HG03066 (cell line): ENCODE results near the gene MTHFD1L.

Experiments used
- ATAC-seq: cut with Tn5 transposase; IDR thresholded peaks from one replicate; pipeline ENCODE4 v1.9.1; 2021; ENCODE audit warnings: low read depth; ENCODE audit not compliant: unreplicated experiment

MTHFD1L gene

DNA sequence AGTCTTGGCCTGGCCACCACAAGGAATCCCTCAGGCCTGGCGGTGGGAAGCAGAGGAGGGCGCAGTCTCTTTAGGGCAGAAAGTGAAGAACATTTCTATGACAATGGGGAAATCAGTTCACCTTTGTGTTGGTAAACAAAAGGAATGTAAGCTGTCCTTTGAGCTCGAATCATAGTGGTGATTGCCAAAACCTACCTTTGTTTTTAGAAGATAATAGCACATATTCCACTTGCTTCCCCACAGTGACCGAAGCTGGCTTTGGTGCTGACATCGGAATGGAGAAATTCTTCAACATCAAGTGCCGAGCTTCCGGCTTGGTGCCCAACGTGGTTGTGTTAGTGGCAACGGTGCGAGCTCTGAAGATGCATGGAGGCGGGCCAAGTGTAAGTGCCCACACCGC lies 144.1 kb downstream of the MTHFD1L start:
- no peak for ATAC-seq

DNA sequence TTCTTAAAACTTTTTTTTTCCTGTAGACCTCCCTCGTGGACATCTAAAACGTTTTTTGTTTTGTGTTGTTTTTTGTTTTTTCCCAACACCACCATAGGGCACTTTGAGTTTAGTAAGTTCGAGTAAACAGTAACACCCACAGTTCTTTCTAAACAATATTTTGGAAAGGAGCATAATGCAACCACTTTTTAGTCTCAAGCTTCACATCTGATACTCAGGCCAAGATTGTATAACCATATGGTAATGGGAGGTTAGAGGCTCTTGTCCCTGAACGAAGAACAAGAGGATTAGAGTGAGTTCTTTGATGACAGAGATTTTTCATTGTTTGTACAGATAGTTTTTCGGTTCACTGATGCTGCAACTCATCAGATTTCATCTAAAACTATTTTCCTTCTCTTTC lies 144.6 kb downstream of the MTHFD1L start:
- ATAC-seq, result no peak

DNA sequence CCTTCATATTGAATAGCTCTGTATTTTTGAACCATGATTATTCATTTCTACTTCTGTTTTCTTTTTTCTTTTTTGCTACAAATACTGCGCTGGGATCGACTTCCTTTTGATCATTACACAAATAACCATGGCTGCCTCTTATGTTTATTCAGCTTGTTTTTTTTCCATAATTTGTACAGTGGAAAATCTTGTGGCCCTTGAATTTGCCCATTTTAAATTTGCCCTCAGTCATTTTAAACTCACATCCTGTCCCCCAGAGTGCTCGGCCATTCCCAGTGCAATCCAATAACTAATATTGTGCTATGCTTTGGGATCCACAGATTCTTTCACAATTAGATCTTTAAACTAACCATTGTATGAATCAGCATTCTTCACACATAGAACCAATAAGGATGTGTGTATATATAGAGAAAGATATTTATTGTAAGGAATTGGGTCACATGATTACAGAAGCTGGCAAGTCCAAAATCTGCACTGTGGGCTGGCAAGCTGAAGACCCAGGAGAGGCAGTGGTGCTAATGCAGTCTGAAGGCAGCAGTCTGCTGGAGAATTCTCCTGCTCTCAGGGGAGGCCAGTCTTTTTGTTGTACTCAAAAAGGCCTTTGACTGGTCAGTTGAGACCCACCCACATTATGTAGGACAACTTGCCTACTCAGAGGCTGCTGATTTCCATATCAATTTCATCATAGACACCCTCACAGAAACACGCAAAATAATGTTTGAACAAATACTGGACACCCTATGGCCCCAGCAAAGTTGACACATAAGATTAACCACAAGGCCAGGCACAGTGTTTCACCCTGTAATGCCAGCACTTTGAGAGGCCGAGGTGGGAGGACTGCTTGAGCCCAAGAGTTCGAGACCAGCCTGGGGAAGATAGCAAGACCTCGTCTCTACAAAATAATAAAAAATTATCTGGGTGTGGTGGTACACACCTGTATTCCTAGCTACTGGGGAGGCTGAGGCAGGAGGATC lies 147.1 kb downstream of the MTHFD1L start:
- no peak for ATAC-seq

DNA sequence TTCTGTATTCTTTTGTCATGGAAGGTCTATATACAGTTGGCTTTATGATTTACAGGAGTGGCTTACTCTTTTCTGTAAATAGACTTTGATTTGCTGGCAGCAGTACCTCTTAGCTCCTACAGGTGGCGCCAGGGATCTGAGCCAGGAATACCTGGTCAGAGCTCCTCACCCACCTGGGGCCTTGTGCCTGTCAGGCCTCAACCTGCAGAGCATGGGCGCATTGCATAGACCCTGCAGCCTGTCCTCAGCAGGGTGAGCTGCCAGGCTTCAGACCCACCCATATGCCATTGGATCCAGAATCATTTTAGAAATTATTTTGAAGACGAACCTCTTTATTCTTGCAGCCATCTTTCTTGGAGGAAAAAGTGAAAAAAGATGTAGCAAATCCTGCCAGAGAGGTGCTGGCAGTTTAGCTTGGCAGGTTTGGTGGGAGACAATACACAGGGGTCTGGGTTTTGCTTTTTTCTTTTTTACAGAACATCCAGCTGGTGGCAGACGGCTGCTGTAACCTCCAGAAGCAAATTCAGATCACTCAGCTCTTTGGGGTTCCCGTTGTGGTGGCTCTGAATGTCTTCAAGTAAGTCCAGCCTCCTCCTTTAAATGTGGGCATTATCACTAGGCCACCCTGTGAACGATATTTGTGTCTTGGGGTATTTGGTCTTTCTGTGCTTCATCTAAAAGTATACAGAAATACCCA lies 149.1 kb downstream of the MTHFD1L start:
- peak; percentile 72 for ATAC-seq

DNA sequence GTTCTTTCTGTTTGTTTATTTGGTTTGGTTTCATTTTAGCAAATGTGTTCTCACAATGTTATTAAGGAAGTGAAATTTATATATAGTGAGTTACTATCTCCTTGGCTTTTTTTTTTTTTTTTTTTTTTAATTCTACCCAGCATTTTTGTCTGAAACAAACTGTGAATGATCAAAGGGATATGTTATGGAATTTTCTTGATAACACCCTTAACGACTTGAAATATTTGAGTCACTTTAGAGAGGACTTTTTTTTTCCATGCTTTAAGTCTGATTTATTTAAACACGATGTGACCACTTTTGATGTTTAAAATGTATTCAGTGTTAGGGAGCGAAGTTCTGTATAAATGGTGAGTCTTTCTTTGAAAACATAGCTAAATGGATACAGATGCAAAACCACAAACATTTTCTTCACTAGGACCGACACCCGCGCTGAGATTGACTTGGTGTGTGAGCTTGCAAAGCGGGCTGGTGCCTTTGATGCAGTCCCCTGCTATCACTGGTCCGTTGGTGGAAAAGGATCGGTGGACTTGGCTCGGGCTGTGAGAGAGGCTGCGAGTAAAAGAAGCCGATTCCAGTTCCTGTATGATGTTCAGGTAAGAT lies 149.7 kb downstream of the MTHFD1L start:
- no peak for ATAC-seq

DNA sequence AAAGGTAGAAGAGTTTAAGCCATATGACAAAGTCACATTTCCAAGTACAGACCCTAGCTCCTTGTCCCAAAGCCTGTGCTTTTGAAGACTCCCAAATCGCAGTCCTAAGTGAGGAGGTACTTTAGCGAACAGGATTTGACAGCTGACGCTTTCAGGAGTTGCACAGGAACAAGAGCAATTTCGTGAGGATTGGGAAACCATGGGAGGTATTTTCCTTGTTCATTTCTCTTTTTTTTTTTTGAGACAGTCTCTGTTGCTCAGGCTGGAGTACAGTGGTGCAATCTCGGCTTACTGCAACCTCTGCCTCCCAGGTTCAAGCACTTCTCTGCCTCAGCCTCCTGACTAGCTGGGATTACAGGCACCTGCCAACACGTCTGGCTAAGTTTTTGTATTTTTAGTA lies 150.6 kb downstream of the MTHFD1L start:
- no peak for ATAC-seq

DNA sequence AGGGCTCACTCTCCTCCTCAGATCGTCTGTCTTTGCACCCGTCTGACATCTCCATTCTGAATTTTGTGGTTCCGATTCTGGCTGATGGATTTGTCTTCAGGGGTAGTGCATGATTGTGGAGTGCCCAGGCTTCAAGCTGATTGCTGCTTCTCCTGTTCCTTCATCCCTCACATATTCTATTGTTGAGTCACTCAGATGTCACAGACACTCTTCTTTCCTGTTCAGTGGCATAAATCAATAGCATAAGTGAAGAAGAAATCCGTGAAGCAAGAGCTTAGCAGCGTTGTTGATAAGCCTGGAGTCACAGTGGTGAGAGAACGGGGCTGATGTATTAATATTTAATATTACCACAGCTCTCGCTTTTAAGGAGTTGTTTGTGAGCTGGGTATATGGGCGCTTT lies 152.5 kb downstream of the MTHFD1L start:
- no peak for ATAC-seq

DNA sequence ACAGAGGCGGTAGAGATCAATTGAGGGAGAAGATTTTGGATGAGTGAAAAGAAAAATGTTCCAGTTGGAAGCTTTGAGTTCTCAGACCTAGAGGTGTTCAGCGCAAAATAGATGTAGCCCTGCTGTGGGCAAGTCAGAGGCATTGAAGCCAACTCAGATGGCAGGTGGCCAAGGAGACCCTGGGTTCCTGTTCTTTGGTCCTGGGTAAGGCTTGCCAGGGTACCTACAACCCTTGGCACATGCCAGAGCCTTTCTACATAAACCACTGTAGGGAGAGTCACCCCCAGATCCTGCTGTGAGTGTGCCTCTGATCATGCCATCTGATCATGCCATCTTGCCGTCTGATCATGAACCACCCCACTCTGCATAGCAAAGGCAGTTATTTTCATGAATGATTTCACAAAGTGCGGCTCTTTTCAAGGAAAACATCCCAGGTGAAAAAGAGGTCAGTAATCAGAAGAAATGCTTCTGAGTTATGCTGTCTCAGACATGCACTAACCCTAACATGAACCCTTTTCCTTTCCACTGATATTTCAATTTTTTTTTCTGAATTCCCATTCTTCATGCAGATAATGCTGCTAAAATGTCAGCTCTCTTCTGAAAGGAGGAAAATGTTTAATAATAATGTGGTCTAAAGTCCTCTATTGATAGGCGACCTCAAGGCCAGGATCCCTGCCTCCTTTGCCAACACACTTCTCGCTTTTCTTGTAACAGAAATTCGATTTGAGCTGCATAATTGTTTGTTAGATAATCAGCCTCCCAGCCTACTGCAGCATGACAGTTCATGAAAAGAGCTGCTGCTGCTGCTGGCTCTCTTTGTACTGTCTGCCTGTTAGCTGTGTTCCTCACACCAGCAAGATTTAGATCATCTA lies 153.6 kb downstream of the MTHFD1L start:
- no peak for ATAC-seq

DNA sequence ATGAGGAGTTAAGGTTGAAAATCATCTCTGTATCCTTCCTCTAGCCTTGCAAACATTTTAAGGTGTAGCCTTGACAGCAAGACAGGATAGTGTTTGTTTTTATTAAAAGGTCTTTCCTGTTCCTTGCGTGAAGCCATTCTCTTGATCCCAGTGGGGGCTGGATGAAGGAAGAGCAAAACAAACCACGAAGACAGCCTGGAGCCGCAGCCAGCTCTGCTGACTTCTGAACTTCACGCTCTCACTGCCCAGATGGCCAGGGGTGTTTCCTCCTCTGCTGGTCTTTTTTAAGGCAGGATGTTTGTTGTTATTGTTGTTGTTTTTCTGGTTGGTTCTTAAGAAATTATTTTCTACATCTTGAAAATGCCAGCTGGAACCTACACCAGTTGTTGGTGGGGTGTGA lies 156.4 kb downstream of the MTHFD1L start:
- ATAC-seq, result no peak

DNA sequence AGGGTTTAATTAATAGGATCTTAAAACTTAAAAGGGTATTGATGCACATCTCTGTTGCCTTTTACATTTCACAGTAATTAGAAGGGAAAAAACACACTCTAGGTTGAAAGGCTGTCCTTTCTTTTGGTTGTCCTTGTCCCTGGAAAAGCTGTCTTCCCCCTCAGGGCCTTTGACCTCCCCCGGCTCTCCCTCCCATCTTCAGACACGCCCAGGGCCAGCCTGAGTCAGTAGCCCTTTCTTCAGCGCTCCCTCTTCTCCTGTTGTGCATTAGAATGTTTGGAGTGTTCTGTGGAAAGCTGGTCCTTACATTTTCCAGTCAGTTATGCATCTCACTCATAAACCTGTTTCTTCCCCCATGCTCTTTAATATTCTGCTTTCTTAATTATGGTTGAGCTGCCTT lies 157.0 kb downstream of the MTHFD1L start:
- no peak for ATAC-seq

DNA sequence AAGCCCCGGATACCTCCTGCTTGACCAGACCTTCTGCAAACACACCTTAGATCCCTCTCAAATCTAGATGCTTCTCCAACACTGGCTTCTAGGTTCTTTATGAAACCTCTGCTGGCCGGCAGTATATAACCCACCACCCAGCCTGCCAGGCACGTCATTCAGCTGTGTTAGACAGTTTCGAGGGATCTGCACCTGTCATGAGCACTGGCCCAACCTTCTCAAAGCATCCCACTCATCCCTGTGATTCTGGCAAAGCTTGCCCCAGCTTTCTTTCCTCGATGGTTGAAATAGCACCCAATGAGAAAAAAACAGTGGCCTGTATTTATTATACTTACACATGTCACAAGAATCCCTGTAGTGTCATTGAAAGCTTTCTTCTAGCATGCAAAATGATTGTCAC lies 157.8 kb downstream of the MTHFD1L start:
- ATAC-seq, result no peak

DNA sequence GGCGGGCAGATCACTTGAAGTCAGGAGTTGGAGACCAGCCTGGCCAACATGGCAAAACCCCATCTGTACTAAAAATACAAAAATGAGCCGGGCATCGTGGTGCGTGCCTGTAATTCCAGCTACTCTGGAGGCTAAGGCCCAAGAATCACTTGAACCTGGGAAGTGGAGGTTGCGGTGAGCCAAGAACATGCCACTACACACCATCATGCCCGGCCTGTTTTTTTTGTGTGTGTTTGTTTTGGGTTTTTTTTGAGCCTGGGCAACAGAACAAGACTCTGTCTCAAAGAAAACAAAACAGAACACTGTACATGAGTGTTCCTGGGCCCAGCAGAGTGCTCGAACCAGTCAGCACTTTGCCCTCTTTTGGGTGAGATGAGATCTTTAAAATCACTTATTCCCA lies 159.1 kb downstream of the MTHFD1L start:
- no peak for ATAC-seq

DNA sequence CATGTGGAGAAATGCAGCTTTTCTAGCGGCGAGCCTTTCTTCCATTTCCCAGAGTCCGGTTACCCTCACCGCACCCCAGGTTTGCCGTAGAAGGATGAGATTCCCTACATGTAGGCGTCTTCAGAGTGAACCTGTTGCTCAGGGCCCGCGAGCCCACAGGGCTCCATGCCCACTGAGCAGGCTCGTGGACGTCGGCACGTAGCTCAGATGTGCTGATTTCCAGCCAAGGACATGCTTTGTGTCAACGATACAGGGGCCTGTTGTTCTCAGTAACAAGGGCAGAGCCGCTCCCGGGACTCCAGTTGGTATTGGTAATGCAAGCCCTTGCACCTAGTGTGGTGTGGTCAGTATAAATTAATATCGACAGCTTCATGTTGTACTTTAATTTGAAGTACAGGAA lies 159.6 kb downstream of the MTHFD1L start:
- no peak for ATAC-seq

DNA sequence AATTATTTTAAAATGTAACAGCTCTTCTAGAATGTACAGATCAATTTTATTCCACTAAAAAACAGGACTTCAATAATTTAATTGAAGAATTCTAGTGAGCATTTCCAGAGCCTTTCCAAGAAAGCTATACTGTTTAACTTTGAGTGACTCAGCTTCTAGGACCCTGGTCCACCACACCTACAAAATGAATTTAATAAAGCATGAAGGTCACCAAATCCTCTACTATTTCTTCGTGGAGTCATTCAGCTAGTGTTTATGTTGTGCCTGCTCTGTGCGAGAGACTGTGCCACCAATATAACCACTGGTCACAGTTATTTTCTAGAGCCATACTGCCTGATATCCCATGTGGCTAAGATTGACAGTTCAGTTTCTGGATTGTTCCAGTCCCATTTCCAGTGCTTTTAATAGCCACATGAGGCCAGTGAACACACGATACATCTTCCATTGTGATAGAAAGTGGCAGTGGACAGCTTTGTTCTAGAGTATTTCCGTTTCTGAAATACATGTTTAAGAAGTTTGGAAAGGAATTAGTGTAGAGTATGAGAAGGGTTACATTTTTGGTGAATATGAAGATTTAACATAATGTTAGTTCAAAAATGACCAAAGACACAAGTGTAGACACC lies 160.7 kb downstream of the MTHFD1L start:
- no peak for ATAC-seq

DNA sequence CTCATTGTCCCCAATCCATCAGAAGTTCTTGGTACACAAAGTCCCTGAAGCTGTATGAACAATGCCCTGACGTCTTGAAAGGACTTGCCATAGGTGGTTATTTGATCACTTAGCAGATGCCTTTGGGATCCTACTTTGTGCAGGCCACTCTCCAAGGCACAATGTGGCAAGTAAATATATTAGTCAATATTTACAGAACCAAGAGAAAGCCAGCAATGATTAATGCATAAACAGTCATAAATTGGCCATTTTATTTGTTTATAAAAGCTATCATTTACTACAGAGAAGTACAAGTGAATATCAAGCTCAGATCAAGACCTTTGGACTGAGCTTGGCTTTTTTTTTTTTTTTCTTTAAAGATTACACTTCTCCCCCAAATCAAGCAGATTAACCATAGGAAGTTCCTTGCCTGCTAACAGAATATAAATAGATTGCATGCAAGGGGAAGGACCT lies 161.8 kb downstream of the MTHFD1L start:
- no peak for ATAC-seq

DNA sequence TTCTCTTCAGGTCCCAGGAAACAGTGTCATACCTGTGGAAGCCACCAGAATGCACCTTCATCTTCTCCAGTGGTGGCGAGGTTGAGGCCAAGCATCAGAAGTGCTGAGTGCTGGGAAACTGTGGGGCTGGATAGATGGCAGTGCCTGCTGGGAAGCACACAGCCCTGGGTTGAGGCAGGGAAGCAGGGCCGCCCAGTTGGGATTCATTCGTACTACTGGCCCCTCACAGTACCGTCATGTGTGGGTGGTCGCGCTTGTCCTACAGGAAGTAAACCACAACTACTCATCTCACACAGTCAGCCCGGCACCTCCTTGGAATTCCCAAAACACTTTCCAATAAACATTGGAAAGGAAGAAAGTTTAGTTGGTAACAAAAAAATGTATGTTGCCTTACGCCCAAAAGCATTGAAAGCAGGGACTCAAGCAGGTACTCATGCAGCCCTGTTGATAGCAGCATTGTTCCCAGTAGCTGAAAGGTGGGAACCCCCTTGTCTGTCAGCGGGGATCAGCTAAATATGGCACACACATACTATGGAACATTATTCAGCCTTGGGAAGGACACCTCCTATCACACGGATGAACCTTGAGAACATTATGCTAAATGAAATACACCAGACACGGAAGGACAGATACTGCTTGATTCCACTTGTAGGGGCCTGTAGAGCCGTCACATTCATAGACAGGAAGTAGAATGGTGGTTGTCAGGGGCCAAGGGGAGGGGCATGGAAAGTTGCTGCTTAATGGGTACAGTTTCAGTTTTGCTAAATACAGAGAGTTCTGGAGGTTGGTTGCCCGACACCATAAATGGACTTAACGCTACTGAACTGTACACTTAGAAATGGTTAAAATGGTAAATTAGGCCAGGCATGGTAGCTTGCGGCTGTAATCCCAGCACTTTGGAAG lies 162.7 kb downstream of the MTHFD1L start:
- ATAC-seq, result no peak

DNA sequence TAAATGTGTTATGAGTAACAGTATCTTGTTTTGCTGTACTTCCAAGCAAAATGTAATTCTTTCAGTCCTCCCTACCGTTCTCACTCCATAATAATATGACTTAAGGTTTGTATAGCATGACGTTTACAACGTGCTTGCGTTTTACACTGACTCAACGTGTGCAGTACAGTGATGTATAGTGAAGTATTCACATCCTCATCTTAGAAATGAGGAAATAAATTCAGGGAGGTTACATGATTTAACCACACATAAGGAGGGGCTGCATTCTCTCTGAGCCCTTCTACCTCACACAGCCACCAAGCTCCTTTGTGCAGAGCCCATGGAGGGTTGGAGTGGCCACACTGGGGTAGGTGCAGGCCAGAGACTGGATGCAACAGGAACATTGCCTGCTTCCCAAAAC lies 164.5 kb downstream of the MTHFD1L start:
- ATAC-seq, result no peak

DNA sequence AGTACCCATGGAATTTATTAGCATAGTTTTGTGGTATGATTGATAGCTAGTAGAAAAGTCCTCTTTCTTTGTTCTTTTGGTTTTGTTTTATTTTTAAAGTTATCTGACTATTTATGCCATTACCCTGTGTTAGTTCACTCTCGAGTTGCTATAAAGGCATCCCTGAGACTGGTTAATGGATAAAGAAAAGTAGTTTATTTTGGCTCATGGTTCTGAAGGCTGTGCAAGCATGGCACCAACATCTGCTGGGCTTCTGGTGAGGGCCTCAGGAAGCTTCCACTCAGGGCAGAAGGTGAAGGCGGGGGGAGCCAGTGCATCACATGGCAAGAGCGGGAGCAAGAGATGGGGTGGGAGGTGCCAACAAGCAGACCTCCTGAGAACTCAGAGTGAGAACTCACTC lies 166.5 kb downstream of the MTHFD1L start:
- ATAC-seq, result no peak
